ENCODE data around the gene PIR.

DNA sequence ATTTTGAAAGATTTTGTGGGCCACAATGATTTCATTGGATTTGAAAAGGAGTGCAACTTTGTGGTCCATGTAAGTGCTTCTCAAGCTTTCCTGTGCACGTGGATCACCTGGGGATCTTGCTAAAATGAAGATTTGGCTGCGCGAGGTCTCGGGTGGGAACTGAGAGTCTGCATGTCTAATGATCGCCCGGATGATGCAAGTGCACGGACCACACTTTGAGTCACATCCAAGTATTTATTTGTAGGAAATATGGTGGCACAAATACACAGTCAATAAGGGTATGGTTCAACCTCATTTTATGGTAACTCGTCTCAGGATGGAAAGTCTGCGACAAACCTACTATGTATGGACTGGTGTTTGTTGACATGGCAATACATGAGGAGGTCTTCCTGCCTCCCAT is 8.4 kb upstream of the PIR start:
- TF ChIP-seq, protein P1, sequence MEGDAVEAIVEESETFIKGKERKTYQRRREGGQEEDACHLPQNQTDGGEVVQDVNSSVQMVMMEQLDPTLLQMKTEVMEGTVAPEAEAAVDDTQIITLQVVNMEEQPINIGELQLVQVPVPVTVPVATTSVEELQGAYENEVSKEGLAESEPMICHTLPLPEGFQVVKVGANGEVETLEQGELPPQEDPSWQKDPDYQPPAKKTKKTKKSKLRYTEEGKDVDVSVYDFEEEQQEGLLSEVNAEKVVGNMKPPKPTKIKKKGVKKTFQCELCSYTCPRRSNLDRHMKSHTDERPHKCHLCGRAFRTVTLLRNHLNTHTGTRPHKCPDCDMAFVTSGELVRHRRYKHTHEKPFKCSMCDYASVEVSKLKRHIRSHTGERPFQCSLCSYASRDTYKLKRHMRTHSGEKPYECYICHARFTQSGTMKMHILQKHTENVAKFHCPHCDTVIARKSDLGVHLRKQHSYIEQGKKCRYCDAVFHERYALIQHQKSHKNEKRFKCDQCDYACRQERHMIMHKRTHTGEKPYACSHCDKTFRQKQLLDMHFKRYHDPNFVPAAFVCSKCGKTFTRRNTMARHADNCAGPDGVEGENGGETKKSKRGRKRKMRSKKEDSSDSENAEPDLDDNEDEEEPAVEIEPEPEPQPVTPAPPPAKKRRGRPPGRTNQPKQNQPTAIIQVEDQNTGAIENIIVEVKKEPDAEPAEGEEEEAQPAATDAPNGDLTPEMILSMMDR (IDR thresholded peaks at IDR 0.05; ENCODE audit: low read depth, low read length) = no peak
- no peak for TF ChIP-seq EZH2phosphoT487 (IDR thresholded peaks at IDR 0.05; ENCODE audit: low read depth)
